ENCODE measurements around the gene PTPN11. TPM values are rescaled to one million over a fixed set of nuclear protein-coding genes. Genes with fewer than 3 reads are reported as not detected.

Gene PTPN11
- total and polyA plus RNA-seq, 10 of the 15 experiments (the other 5 are each of a cell fraction or from before 2014, with no cell fraction given): 14.6 to 85.2 (median 58.6) TPM

- TF ChIP-seq NR2C1 (IDR thresholded peaks at IDR 0.05) (no peak), ZZZ3 (IDR thresholded peaks at IDR 0.05; ENCODE audit: control insufficient read depth, insufficient read length, low read depth) (no peak), KLF5 (IDR thresholded peaks at IDR 0.05; ENCODE audit: partially characterized antibody) (no peak), SMAD5 (IDR thresholded peaks at IDR 0.05; ENCODE audit: low read depth) (peak; percentile 93; the same call in 1 of the 2 replicates), WRNIP1 (IDR thresholded peaks at IDR 0.05; ENCODE audit: borderline replicate concordance, low read depth, low read length) (no peak), BCL11A (IDR thresholded peaks at IDR 0.05; ENCODE audit: low read depth, low read length) (no peak), SKIL (IDR thresholded peaks at IDR 0.05; ENCODE audit: low read depth, poor library complexity, severe bottlenecking) (no peak), PKNOX1 (IDR thresholded peaks at IDR 0.05) (no peak; the same call in 1 of the 2 replicates), MTA3 (IDR thresholded peaks at IDR 0.05; ENCODE audit: borderline replicate concordance, low read length) (no peak), ZBTB11 (CRISPR knock-in tag; IDR thresholded peaks at IDR 0.05) (no peak), MLLT1 (IDR thresholded peaks at IDR 0.05) (peak; percentile 49; the same call in 1 of the 2 replicates), MEF2B (IDR thresholded peaks at IDR 0.05; ENCODE audit: partially characterized antibody, poor library complexity, severe bottlenecking) (peak; percentile 19), TCF3 (IDR thresholded peaks at IDR 0.05; ENCODE audit: borderline replicate concordance, insufficient read depth, low read depth, low read length) (peak; percentile 34; the same call in 1 of the 2 replicates), ATF7 (IDR thresholded peaks at IDR 0.05; ENCODE audit: low read depth) (no peak), EP300 (IDR thresholded peaks at IDR 0.05; ENCODE audit: borderline replicate concordance in 1 of 2, control insufficient read depth in 1 of 2, low read depth in 2 of 2, low read length in 2 of 2) (no peak), YBX1 (IDR thresholded peaks at IDR 0.05) (no peak), RUNX3 (IDR thresholded peaks at IDR 0.05; ENCODE audit: low read length) (peak; percentile 38), NFYB (IDR thresholded peaks at IDR 0.05; ENCODE audit: insufficient read depth, low read depth, low read length) (no peak), CHD1 (IDR thresholded peaks at IDR 0.05; ENCODE audit: low read depth, low read length) (no peak), KAT2A (conservative IDR thresholded peaks at IDR 0.05; ENCODE audit: control insufficient read depth, low read depth, low read length) (no peak), USF2 (IDR thresholded peaks at IDR 0.05; ENCODE audit: borderline replicate concordance, low read depth, low read length) (no peak)
Observed at GRCh38 chr12:112418608-112419296, at the start of gene PTPN11 (continued).

Data from GM12878 (cell line).